ENCODE results near the gene MGLL. TPM values are rescaled to one million over a fixed set of nuclear protein-coding genes. Genes with fewer than 3 reads are reported as not detected.

MGLL gene
- total and polyA plus RNA-seq, 2 donors (not counting 1 experiment from before 2014, with no cell fraction given): 1.7 to 6.9 TPM

DNA sequence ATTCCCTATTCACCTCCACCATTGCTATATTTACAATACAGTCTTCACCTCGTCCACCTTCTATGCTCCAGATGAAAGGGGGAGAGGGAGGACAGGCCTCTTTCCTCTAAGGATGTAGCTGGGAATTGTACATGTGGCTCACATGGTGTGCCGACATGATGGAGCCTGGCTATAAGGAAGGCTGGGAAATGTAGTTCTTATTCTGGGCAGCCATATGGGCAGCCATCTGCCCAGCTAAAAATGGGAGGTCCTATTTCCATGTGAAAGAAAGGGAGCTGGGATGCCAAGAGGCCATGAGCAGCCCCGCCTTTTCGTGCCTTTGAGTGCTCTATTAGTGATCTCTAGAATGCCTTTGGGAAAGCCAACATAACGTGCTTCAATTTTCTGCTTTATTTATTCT lies 27.1 kb upstream of the MGLL start:
- H3K27me3 ChIP-seq (replicated peaks in 1 of 4; ENCODE audit: control extremely low read depth in 1 of 4, control insufficient read depth in 3 of 4, insufficient read depth in 4 of 4, low read length in 3 of 4): peaks cover 0 to 3% (median 0%) of the 10 kb centered on the region in 4 experiments
- no peaks in the 10 kb centered on the region for H3K9me3 ChIP-seq (ENCODE audit: control extremely low read depth in 1 of 3, control insufficient read depth in 2 of 3, insufficient read depth in 1 of 3, low read length in 2 of 3)
- intact Hi-C loops (cut with micrococcal nuclease): no loop called here
- H3K27me3 Mint-ChIP-seq: no peaks in the 10 kb centered on the region
- H3K36me3 ChIP-seq (replicated peaks in 1 of 2; ENCODE audit: control extremely low read depth in 1 of 2, control insufficient read depth in 1 of 2, extremely low read depth in 1 of 2, insufficient read depth in 2 of 2, low read length in 1 of 2): no peaks in the 10 kb centered on the region
- H3K9me3 Mint-ChIP-seq (ENCODE audit: insufficient read depth): no peaks in the 10 kb centered on the region
- WGBS (ENCODE audit: insufficient coverage): 96% methylated on average over 4 of the region's 5 CpGs
- no peak overlapping the region for H3K4me3 Mint-ChIP-seq
- no peak overlapping the region for H2AFZ ChIP-seq (ENCODE audit: insufficient read depth, low read depth, low read length, poor library complexity, severe bottlenecking)
- DNase-seq: no peak
- H3K4me1 ChIP-seq (ENCODE audit: control insufficient read depth in 2 of 2, insufficient read depth in 2 of 2, low read length in 2 of 2): peaks cover 0 to 5% of the 10 kb centered on the region in 2 donors
- no peak overlapping the region for H3K4me3 ChIP-seq (ENCODE audit: control extremely low read depth in 1 of 5, extremely low read depth in 1 of 5, insufficient read depth in 1 of 5, low read depth in 2 of 5, low read length in 4 of 5)
- ATAC-seq (ENCODE audit: low read depth): no peak
- no peak overlapping the region for H3K27ac ChIP-seq (ENCODE audit: low read length in 2 of 2)
- H3K4me1 Mint-ChIP-seq: peaks cover 7% of the 10 kb centered on the region
- no peaks in the 10 kb centered on the region for H3K79me2 ChIP-seq (ENCODE audit: control insufficient read depth, insufficient read depth, low read length)
- ChIA-PET CTCF (no interaction called here), POLR2A (no interaction called here)
- H3K9ac ChIP-seq (ENCODE audit: low read length): no peak overlapping the region
- TF ChIP-seq CTCF (IDR thresholded peaks at IDR 0.05) (no peak), EZH2 (IDR thresholded peaks at IDR 0.05; ENCODE audit: borderline replicate concordance, insufficient read depth, low read depth, low read length, poor library complexity, severe bottlenecking) (no peak)
- no peaks in the 10 kb centered on the region for H4K20me1 ChIP-seq (ENCODE audit: control insufficient read depth, insufficient read depth, low read length, poor library complexity, severe bottlenecking)
- H3K4me2 ChIP-seq (replicated peaks; ENCODE audit: low read depth, low read length, poor library complexity, severe bottlenecking): no peak overlapping the region
- H3K27ac Mint-ChIP-seq: no peak overlapping the region

DNA sequence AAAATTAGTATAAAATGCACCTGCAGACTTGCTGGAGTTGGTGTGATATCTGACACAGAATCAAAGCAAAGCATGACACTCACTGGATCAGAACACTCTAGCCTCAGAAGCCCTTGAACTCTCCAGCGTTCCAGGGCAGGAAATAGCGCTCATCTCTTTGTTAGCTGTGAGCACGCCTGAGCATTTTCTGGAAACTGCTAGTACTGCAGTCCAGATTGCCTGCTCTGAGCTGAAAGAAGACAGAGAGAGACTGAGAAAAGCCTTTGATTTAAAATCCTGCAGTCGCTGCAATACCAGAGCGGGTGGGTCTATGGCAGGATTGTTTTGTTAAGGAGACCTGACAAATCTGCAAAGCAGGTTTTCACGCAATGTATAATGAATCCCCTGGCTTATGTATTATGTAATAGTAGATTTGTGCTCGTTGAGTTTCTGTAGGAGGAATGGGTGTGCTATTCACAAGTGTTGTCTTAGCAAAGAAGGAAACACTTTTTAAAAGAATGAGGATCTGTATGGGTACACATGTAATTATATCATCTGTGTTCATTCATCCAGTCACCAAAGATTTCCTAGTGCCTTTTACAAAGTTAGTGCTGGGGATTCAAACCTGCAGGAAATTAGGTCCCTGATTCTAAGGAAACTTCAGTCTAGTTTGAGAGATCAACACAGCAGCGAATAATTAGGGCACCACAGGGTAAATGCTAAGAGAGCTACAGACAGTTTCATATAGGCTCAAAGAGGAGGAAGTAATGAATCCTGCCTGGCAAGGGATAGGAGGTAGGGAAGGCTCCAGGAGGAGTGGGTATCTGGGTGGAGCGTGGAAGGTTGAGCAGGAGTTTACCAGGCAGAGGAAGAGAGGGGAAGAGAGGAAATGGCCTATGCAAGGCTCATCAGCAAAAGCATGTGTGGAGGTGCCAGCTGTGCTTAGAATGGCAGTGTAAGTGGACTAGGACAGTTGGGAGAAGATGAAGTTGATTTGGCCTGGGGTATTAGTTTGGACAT lies 26.1 kb upstream of the MGLL start:
- H3K4me3 ChIP-seq (ENCODE audit: control extremely low read depth in 1 of 5, extremely low read depth in 1 of 5, insufficient read depth in 1 of 5, low read depth in 2 of 5, low read length in 4 of 5): no peak overlapping the region
- Mint-ChIP-seq H3K9me3 (ENCODE audit: insufficient read depth) (no peaks in the 10 kb centered on the region), H3K4me3 (no peak overlapping the region), H3K27me3 (no peaks in the 10 kb centered on the region), H3K4me1 (peaks cover 12% of the 10 kb centered on the region), H3K27ac (no peak overlapping the region)
- DNase-seq (no peak), ATAC-seq (ENCODE audit: low read depth) (no peak)
- CTCF ChIA-PET: no interaction called here
- POLR2A ChIA-PET: no interaction called here
- 97% methylated on average over 7 of the region's 9 CpGs for WGBS (ENCODE audit: insufficient coverage)
- H3K9ac ChIP-seq (ENCODE audit: low read length): no peak overlapping the region
- no peaks in the 10 kb centered on the region for H4K20me1 ChIP-seq (ENCODE audit: control insufficient read depth, insufficient read depth, low read length, poor library complexity, severe bottlenecking)
- no peak overlapping the region for H3K4me2 ChIP-seq (replicated peaks; ENCODE audit: low read depth, low read length, poor library complexity, severe bottlenecking)
- peaks cover 0 to 3% (median 0%) of the 10 kb centered on the region in 4 experiments for H3K27me3 ChIP-seq (replicated peaks in 1 of 4; ENCODE audit: control extremely low read depth in 1 of 4, control insufficient read depth in 3 of 4, insufficient read depth in 4 of 4, low read length in 3 of 4)
- H3K79me2 ChIP-seq (ENCODE audit: control insufficient read depth, insufficient read depth, low read length): no peaks in the 10 kb centered on the region
- TF ChIP-seq EZH2 (IDR thresholded peaks at IDR 0.05; ENCODE audit: borderline replicate concordance, insufficient read depth, low read depth, low read length, poor library complexity, severe bottlenecking): no peak
- TF ChIP-seq CTCF (IDR thresholded peaks at IDR 0.05): no peak
- no peak overlapping the region for H2AFZ ChIP-seq (ENCODE audit: insufficient read depth, low read depth, low read length, poor library complexity, severe bottlenecking)
- no peak overlapping the region for H3K27ac ChIP-seq (ENCODE audit: low read length in 2 of 2)
- intact Hi-C loops (cut with micrococcal nuclease): no loop called here
- peaks cover 0 to 9% of the 10 kb centered on the region in 2 donors for H3K4me1 ChIP-seq (ENCODE audit: control insufficient read depth in 2 of 2, insufficient read depth in 2 of 2, low read length in 2 of 2)
- no peaks in the 10 kb centered on the region for H3K36me3 ChIP-seq (replicated peaks in 1 of 2; ENCODE audit: control extremely low read depth in 1 of 2, control insufficient read depth in 1 of 2, extremely low read depth in 1 of 2, insufficient read depth in 2 of 2, low read length in 1 of 2)
- H3K9me3 ChIP-seq (ENCODE audit: control extremely low read depth in 1 of 3, control insufficient read depth in 2 of 3, insufficient read depth in 1 of 3, low read length in 2 of 3): no peaks in the 10 kb centered on the region
